ENCODE results near the gene LAMA3.

Gene LAMA3

GRCh38 chr18:23983112-23983511, 293.9 kb downstream of the LAMA3 start:
- DNase-seq: no peak

- no peak for DNase-seq
Measured at GRCh38 chr18:23986600-23987359, 297.5 kb downstream of the LAMA3 start.

DNA sequence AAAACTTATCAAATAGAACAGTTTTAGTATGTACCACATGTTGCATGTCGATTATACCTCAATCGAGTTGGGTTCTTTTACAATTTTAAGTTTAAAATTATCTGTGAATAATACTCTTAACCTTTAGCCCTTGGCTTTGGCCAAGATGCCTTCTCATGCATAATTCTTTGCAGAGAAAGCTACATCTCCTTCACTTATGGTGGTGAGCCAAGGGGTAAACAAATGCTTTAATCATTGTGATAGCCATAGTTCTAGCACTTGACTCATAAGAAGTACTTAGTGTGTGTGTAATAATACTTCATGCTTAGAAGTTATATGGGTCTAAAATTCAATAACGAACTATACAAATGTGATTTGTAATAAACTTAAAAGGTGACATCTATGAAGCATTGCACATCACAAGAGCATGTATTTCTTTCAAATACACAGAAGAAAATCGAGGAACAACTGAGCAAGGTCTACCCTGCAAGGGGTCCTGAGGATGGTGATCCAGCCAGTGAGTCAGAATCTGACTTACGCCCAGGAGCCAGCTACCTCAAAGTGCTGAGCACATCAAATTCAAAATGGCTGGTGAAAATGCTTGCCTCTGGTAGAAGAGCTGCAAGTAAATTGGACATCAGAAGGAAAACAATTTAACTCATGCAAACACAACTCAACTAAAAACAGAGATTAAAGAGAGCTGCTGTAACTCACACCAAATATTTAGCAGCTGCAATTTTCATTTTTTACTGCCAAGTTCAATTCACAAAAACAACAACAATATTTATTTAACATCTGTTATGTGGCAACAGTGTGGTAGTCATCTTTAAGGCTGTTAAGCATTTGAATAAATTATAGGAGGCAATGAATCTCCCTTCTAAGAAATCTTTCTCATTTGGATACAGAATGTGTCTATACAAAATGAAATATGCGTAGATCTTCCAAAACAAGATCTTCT, 301.5 kb downstream of the LAMA3 start:
- no peak for DNase-seq

- peak; percentile 16 to 83 (median 64) for DNase-seq
Measured at GRCh38 chr18:23992089-23992940, 303.1 kb downstream of the LAMA3 start.

GRCh38 chr18:23992941-23993280, 303.7 kb downstream of the LAMA3 start:
- DNase-seq: no peak

- DNase-seq: peak in 1 of 6 experiments; percentile 15
Measured at GRCh38 chr18:23994361-23994902, 305.2 kb downstream of the LAMA3 start.

GRCh38 chr18:23995180-23995579, 305.9 kb downstream of the LAMA3 start:
- DNase-seq: no peak

DNA sequence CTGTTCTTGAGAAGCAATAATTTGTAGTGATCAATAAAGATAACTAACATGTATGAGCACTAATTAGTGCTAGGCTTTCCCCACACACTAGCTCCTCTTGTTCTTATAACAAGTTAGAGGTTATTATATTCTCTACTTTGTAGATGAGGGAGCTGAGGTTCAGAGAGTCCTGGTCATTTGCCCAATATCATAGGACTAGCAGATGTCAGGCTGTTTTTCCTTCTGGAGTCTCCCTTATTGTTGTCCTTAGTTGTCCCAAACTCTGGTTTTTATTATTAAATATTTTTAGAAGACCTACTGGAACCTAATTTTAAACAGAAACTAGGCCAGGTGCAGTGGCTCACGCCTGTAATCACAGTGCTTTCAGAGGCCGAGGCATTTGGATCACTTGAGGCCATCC, 308.8 kb downstream of the LAMA3 start:
- no peak for DNase-seq

- no peak for DNase-seq
Measured at GRCh38 chr18:23998820-23999219, 309.6 kb downstream of the LAMA3 start.

- DNase-seq: no peak
Measured at GRCh38 chr18:24000613-24001490, 311.6 kb downstream of the LAMA3 start.

- no peak for DNase-seq
Measured at GRCh38 chr18:24002479-24002878, 313.2 kb downstream of the LAMA3 start.

GRCh38 chr18:24003288-24003687, 314.0 kb downstream of the LAMA3 start:
- DNase-seq: no peak

GRCh38 chr18:24003903-24004640, 314.8 kb downstream of the LAMA3 start:
- DNase-seq: no peak
